ENCODE data around the gene LDB3.

LDB3 gene

GRCh38 chr10:86657396-86658011 lies 10.8 kb upstream of the LDB3 start:
- Histone ChIP-seq H3K27ac (no peak overlapping the region), H3K4me3 (no peak overlapping the region), H3K4me1 (peaks cover 12% of the 10 kb centered on the region; the same call in 1 of the 2 replicates), H3K9me3 (no peaks in the 10 kb centered on the region), H3K36me3 (no peaks in the 10 kb centered on the region), H3K27me3 (no peaks in the 10 kb centered on the region), H4K20me1 (no peaks in the 10 kb centered on the region), H3K4me2 (no peak overlapping the region), H3K9ac (no peak overlapping the region)
- TF ChIP-seq Cebpa-rat (IDR thresholded peaks at IDR 0.05) = no peak

GRCh38 chr10:86658261-86658741 lies 10.0 kb upstream of the LDB3 start:
- Histone ChIP-seq H3K27me3 (no peaks in the 10 kb centered on the region), H3K36me3 (no peaks in the 10 kb centered on the region), H3K4me3 (no peak overlapping the region), H4K20me1 (no peaks in the 10 kb centered on the region), H3K9me3 (no peaks in the 10 kb centered on the region), H3K4me1 (peaks cover 12% of the 10 kb centered on the region; the same call in 1 of the 2 replicates), H3K27ac (no peak overlapping the region), H3K9ac (no peak overlapping the region), H3K4me2 (no peak overlapping the region)
- no peak for TF ChIP-seq Cebpa-rat (IDR thresholded peaks at IDR 0.05)

GRCh38 chr10:86658751-86659150 lies 9.6 kb upstream of the LDB3 start:
- TF ChIP-seq Cebpa-rat (IDR thresholded peaks at IDR 0.05) = no peak
- H4K20me1 ChIP-seq = no peaks in the 10 kb centered on the region
- peaks cover 12% of the 10 kb centered on the region; the same call in 1 of the 2 replicates for H3K4me1 ChIP-seq
- H3K4me3 ChIP-seq = no peak overlapping the region
- H3K27me3 ChIP-seq = no peaks in the 10 kb centered on the region
- no peaks in the 10 kb centered on the region for H3K36me3 ChIP-seq
- H3K4me2 ChIP-seq = no peak overlapping the region
- H3K9ac ChIP-seq = no peak overlapping the region
- no peaks in the 10 kb centered on the region for H3K9me3 ChIP-seq
- no peak overlapping the region for H3K27ac ChIP-seq

- no peak overlapping the region for H3K4me2 ChIP-seq
- no peaks in the 10 kb centered on the region for H3K9me3 ChIP-seq
- no peak overlapping the region for H3K9ac ChIP-seq
- H3K27ac ChIP-seq = no peak overlapping the region
- H4K20me1 ChIP-seq = no peaks in the 10 kb centered on the region
- peaks cover 12% of the 10 kb centered on the region; the same call in 1 of the 2 replicates for H3K4me1 ChIP-seq
- no peaks in the 10 kb centered on the region for H3K27me3 ChIP-seq
- no peak overlapping the region for H3K4me3 ChIP-seq
- TF ChIP-seq Cebpa-rat (IDR thresholded peaks at IDR 0.05) = no peak
- no peaks in the 10 kb centered on the region for H3K36me3 ChIP-seq
Observed at GRCh38 chr10:86659161-86659691, 9.1 kb upstream of the LDB3 start.

- no peak overlapping the region for H3K4me2 ChIP-seq
- no peaks in the 10 kb centered on the region for H3K9me3 ChIP-seq
- H3K36me3 ChIP-seq = no peaks in the 10 kb centered on the region
- H3K4me1 ChIP-seq = peaks cover 16% of the 10 kb centered on the region
- H4K20me1 ChIP-seq = no peaks in the 10 kb centered on the region
- H3K27ac ChIP-seq = no peak overlapping the region
- H3K4me3 ChIP-seq = no peak overlapping the region
- no peak for TF ChIP-seq Cebpa-rat (IDR thresholded peaks at IDR 0.05)
- no peak overlapping the region for H3K9ac ChIP-seq
- no peaks in the 10 kb centered on the region for H3K27me3 ChIP-seq
Observed at GRCh38 chr10:86659721-86660453, 8.4 kb upstream of the LDB3 start.

GRCh38 chr10:86661161-86662025 lies 6.9 kb upstream of the LDB3 start:
- H3K4me1 ChIP-seq = peaks cover 30% of the 10 kb centered on the region
- no peaks in the 10 kb centered on the region for H3K36me3 ChIP-seq
- H3K27me3 ChIP-seq = no peaks in the 10 kb centered on the region
- no peak overlapping the region for H3K4me3 ChIP-seq
- no peak overlapping the region for H3K27ac ChIP-seq
- H4K20me1 ChIP-seq = no peaks in the 10 kb centered on the region
- TF ChIP-seq Cebpa-rat (IDR thresholded peaks at IDR 0.05) = no peak
- no peaks in the 10 kb centered on the region for H3K9me3 ChIP-seq
- no peak overlapping the region for H3K4me2 ChIP-seq
- H3K9ac ChIP-seq = no peak overlapping the region

GRCh38 chr10:86662186-86663045 lies 5.9 kb upstream of the LDB3 start:
- Histone ChIP-seq H3K4me2 (no peak overlapping the region), H3K27me3 (no peaks in the 10 kb centered on the region), H3K36me3 (no peaks in the 10 kb centered on the region), H4K20me1 (no peaks in the 10 kb centered on the region), H3K4me1 (peaks cover 40% of the 10 kb centered on the region), H3K27ac (no peak overlapping the region), H3K4me3 (no peak overlapping the region), H3K9me3 (no peaks in the 10 kb centered on the region), H3K9ac (no peak overlapping the region)
- no peak for TF ChIP-seq Cebpa-rat (IDR thresholded peaks at IDR 0.05)

- H3K27ac ChIP-seq = no peak overlapping the region
- H3K27me3 ChIP-seq = no peaks in the 10 kb centered on the region
- H3K4me3 ChIP-seq = no peak overlapping the region
- H3K36me3 ChIP-seq = no peaks in the 10 kb centered on the region
- no peak overlapping the region for H3K4me2 ChIP-seq
- peaks cover 46% of the 10 kb centered on the region for H3K4me1 ChIP-seq
- TF ChIP-seq Cebpa-rat (IDR thresholded peaks at IDR 0.05) = no peak
- H3K9me3 ChIP-seq = no peaks in the 10 kb centered on the region
- H3K9ac ChIP-seq = no peak overlapping the region
- no peaks in the 10 kb centered on the region for H4K20me1 ChIP-seq
Observed at GRCh38 chr10:86663046-86663345, 5.3 kb upstream of the LDB3 start.

Measured in BLaER1 (cell line).